ENCODE data around the gene ADAMTS12. TPM values are rescaled to one million over a fixed set of nuclear protein-coding genes. Genes with fewer than 3 reads are reported as not detected.

The ADAMTS12 gene
- total and polyA plus RNA-seq, 3 experiments from 2014 or later, result not detected

DNA sequence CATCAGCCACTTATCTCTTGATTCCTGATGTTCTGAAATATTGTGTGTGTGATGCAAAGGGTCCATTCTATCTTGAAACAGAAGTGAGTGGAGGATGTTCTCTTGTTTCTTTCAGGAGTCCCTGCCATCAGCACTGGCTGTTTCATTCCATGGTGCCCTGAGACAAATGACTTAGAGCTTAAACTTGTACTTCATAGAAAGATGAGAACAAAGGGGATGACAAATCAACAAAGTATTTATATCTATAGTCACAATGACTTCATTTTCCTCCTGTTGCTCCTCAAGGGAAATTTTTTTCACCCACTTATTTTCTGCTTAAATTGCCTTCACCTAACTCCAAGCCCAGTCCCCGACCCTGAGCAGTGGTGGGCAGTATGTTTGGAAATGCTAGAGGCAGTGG, 279.4 kb downstream of the ADAMTS12 start:
- no peaks in the 10 kb centered on the region for H3K36me3 Mint-ChIP-seq
- POLR2A ChIA-PET, result no interaction called here

GRCh38 chr5:33611877-33612276, 279.9 kb downstream of the ADAMTS12 start:
- ChIA-PET POLR2A (no interaction called here), CTCF (no interaction called here)
- H3K27ac Mint-ChIP-seq, result no peak overlapping the region
- Histone ChIP-seq H3K9me3 (ENCODE audit: low read length) (no peaks in the 10 kb centered on the region), H3K4me1 (ENCODE audit: insufficient read depth, low read length) (no peaks in the 10 kb centered on the region), H3K27ac (ENCODE audit: low read depth, low read length) (no peak overlapping the region), H3K36me3 (ENCODE audit: insufficient read depth, low read length) (no peaks in the 10 kb centered on the region), H3K27me3 (ENCODE audit: insufficient read depth, low read length, poor library complexity, severe bottlenecking) (no peaks in the 10 kb centered on the region), H3K4me3 (ENCODE audit: low read length) (no peak overlapping the region)
- no peaks in the 10 kb centered on the region for H3K36me3 Mint-ChIP-seq
- H3K9me3 Mint-ChIP-seq, result peaks cover 0 to 2% (median 0%) of the 10 kb centered on the region in 5 donors
- DNase-seq, result no peak
- H3K4me3 Mint-ChIP-seq, result no peak overlapping the region
- H3K27me3 Mint-ChIP-seq, result no peaks in the 10 kb centered on the region
- no peaks in the 10 kb centered on the region for H3K4me1 Mint-ChIP-seq

More for the DNA sequence above, 279.4 kb downstream of the ADAMTS12 start:
- Mint-ChIP-seq H3K27me3 (no peaks in the 10 kb centered on the region), H3K9me3 (peaks cover 0 to 2% (median 0%) of the 10 kb centered on the region in 5 donors), H3K27ac (no peak overlapping the region), H3K4me1 (no peaks in the 10 kb centered on the region), H3K4me3 (no peak overlapping the region)
- no peak overlapping the region for H3K4me3 ChIP-seq (ENCODE audit: low read length)
- H3K27ac ChIP-seq (ENCODE audit: low read depth, low read length), result no peak overlapping the region
- CTCF ChIA-PET, result no interaction called here
- H3K9me3 ChIP-seq (ENCODE audit: low read length), result no peaks in the 10 kb centered on the region
- H3K27me3 ChIP-seq (ENCODE audit: insufficient read depth, low read length, poor library complexity, severe bottlenecking), result no peaks in the 10 kb centered on the region
- H3K36me3 ChIP-seq (ENCODE audit: insufficient read depth, low read length), result no peaks in the 10 kb centered on the region
- no peaks in the 10 kb centered on the region for H3K4me1 ChIP-seq (ENCODE audit: insufficient read depth, low read length)
- DNase-seq, result no peak

DNA sequence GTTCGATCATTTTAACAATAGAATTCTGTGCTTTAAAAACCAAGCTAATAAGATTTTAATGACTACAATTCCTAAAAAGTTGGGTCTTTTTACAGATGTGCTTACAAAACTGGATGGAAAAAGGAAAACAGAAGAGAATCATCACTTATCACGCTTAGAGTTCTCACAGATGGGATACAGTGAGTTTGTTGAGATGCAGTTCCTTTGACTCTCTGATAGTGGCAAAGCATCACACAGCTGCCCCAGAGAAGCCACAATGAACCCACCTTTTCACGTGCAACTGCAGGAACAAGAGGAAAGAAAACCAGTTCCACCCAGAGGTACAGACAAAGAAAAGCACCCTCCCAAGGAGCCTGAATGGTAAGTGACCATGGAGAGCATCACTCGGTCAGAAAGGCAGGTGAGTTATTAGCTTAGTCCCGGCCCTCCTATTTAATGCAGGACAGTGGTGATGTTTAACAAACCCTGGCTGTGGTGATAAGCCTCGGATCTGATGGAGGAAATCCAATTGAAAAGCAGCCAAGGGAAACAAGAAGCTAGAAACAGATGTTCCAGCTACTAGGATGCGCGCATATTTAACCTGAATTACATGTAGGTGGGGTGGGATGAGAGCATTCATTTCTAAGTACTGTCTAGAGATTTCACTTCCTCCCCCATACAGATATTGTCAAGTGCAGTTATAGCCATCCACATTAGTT, 283.3 kb downstream of the ADAMTS12 start:
- no peaks in the 10 kb centered on the region for H3K27me3 Mint-ChIP-seq
- Histone ChIP-seq H3K9me3 (ENCODE audit: low read length) (no peaks in the 10 kb centered on the region), H3K36me3 (ENCODE audit: insufficient read depth, low read length) (no peaks in the 10 kb centered on the region), H3K4me3 (ENCODE audit: low read length) (no peak overlapping the region), H3K4me1 (ENCODE audit: insufficient read depth, low read length) (no peaks in the 10 kb centered on the region), H3K27ac (ENCODE audit: low read depth, low read length) (no peak overlapping the region), H3K27me3 (ENCODE audit: insufficient read depth, low read length, poor library complexity, severe bottlenecking) (no peaks in the 10 kb centered on the region)
- no peak for DNase-seq
- H3K9me3 Mint-ChIP-seq, result peaks cover 0 to 2% (median 0%) of the 10 kb centered on the region in 5 donors
- CTCF ChIA-PET, result no interaction called here
- H3K36me3 Mint-ChIP-seq, result no peaks in the 10 kb centered on the region
- H3K4me3 Mint-ChIP-seq, result no peak overlapping the region
- H3K27ac Mint-ChIP-seq, result peak overlapping the region in 1 of 8 donors; percentile 52
- POLR2A ChIA-PET, result no interaction called here
- no peaks in the 10 kb centered on the region for H3K4me1 Mint-ChIP-seq

DNA sequence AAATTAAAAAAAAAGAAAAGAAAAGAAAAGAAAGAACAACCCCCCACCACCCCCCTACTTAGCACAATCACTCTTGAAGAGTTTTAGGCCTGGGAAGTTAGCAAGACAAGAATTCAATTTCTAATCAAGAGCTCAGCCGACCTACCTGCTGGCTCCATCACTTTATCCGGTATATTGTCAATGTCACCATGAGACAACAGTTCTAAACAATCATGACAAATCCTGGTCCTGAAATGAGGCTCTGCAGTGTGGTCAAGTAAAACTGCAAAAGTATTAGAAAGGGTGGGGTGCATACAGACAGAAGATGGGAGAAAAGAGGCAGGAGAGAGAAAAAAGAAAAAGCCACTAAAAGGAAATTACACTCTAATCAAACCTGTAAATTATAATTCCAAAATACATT, 287.3 kb downstream of the ADAMTS12 start:
- Mint-ChIP-seq H3K4me3 (no peak overlapping the region), H3K36me3 (no peaks in the 10 kb centered on the region), H3K4me1 (no peaks in the 10 kb centered on the region), H3K9me3 (peaks cover 0 to 2% (median 0%) of the 10 kb centered on the region in 5 donors), H3K27me3 (no peaks in the 10 kb centered on the region), H3K27ac (no peak overlapping the region)
- no peaks in the 10 kb centered on the region for H3K36me3 ChIP-seq (ENCODE audit: insufficient read depth, low read length)
- no peak for DNase-seq
- ChIA-PET CTCF (interaction anchor here (1.4 kb wide), 1 partner anchor 331 kb away, joined by 3 read pairs; no protein-coding TSS in a partner anchor), POLR2A (no interaction called here)
- no peak overlapping the region for H3K27ac ChIP-seq (ENCODE audit: low read depth, low read length)
- H3K4me1 ChIP-seq (ENCODE audit: insufficient read depth, low read length), result no peaks in the 10 kb centered on the region
- H3K9me3 ChIP-seq (ENCODE audit: low read length), result no peaks in the 10 kb centered on the region
- H3K4me3 ChIP-seq (ENCODE audit: low read length), result no peak overlapping the region
- H3K27me3 ChIP-seq (ENCODE audit: insufficient read depth, low read length, poor library complexity, severe bottlenecking), result no peaks in the 10 kb centered on the region

DNA sequence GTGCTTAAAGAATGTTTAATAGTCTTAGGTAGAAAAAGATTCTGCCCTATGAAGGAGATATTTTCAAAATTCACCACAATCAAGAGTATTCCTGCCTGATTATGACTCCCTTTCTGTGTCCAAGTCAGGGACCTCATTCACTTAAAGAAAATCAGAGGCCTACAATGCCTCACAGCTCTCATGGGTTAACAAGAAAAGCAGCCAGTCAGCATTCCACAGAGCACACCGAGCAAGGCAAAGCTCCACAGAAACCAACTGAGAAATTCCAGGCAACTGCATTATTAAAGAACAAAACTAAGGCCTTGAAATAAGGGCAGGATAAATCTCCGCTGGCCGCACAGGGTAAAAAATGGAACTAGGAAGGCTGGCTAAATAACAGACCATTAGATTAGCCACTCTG, 289.9 kb downstream of the ADAMTS12 start:
- CTCF ChIA-PET, result no interaction called here
- H3K27ac Mint-ChIP-seq, result no peak overlapping the region
- H3K27ac ChIP-seq (ENCODE audit: low read depth, low read length), result no peak overlapping the region

GRCh38 chr5:33595303-33595702, 296.5 kb downstream of the ADAMTS12 start:
- ChIA-PET CTCF (no interaction called here), POLR2A (no interaction called here)
- H3K9me3 Mint-ChIP-seq, result peaks cover 0 to 2% (median 0%) of the 10 kb centered on the region in 5 donors
- no peaks in the 10 kb centered on the region for H3K36me3 Mint-ChIP-seq
- Histone ChIP-seq H3K9me3 (ENCODE audit: low read length) (no peaks in the 10 kb centered on the region), H3K36me3 (ENCODE audit: insufficient read depth, low read length) (no peaks in the 10 kb centered on the region), H3K4me1 (ENCODE audit: insufficient read depth, low read length) (no peaks in the 10 kb centered on the region), H3K4me3 (ENCODE audit: low read length) (no peak overlapping the region), H3K27me3 (ENCODE audit: insufficient read depth, low read length, poor library complexity, severe bottlenecking) (no peaks in the 10 kb centered on the region), H3K27ac (ENCODE audit: low read depth, low read length) (no peak overlapping the region)
- H3K27me3 Mint-ChIP-seq, result peaks cover 6 to 16% of the 10 kb centered on the region in 2 donors
- no peak overlapping the region for H3K4me3 Mint-ChIP-seq
- DNase-seq, result no peak
- no peaks in the 10 kb centered on the region for H3K4me1 Mint-ChIP-seq
- H3K27ac Mint-ChIP-seq, result no peak overlapping the region

More for the DNA sequence above, 289.9 kb downstream of the ADAMTS12 start:
- POLR2A ChIA-PET, result no interaction called here
- no peak for DNase-seq
- Mint-ChIP-seq H3K4me3 (no peak overlapping the region), H3K4me1 (no peaks in the 10 kb centered on the region), H3K36me3 (no peaks in the 10 kb centered on the region), H3K9me3 (no peaks in the 10 kb centered on the region), H3K27me3 (peaks cover 0 to 4% of the 10 kb centered on the region in 2 donors)
- no peaks in the 10 kb centered on the region for H3K27me3 ChIP-seq (ENCODE audit: insufficient read depth, low read length, poor library complexity, severe bottlenecking)
- no peaks in the 10 kb centered on the region for H3K4me1 ChIP-seq (ENCODE audit: insufficient read depth, low read length)
- H3K36me3 ChIP-seq (ENCODE audit: insufficient read depth, low read length), result no peaks in the 10 kb centered on the region
- no peaks in the 10 kb centered on the region for H3K9me3 ChIP-seq (ENCODE audit: low read length)
- no peak overlapping the region for H3K4me3 ChIP-seq (ENCODE audit: low read length)

- Histone ChIP-seq H3K27ac (ENCODE audit: low read depth, low read length) (no peak overlapping the region), H3K4me3 (ENCODE audit: low read length) (no peak overlapping the region), H3K4me1 (ENCODE audit: insufficient read depth, low read length) (no peaks in the 10 kb centered on the region), H3K9me3 (ENCODE audit: low read length) (no peaks in the 10 kb centered on the region), H3K27me3 (ENCODE audit: insufficient read depth, low read length, poor library complexity, severe bottlenecking) (no peaks in the 10 kb centered on the region), H3K36me3 (ENCODE audit: insufficient read depth, low read length) (no peaks in the 10 kb centered on the region)
- H3K9me3 Mint-ChIP-seq, result peaks cover 0 to 2% (median 0%) of the 10 kb centered on the region in 5 donors
- ChIA-PET POLR2A (no interaction called here), CTCF (no interaction called here)
- H3K27ac Mint-ChIP-seq, result no peak overlapping the region
- no peak overlapping the region for H3K4me3 Mint-ChIP-seq
- no peaks in the 10 kb centered on the region for H3K36me3 Mint-ChIP-seq
- peaks cover 8 to 14% of the 10 kb centered on the region in 2 donors for H3K27me3 Mint-ChIP-seq
- H3K4me1 Mint-ChIP-seq, result no peaks in the 10 kb centered on the region
- no peak for DNase-seq
These were observed 297.8 kb downstream of the ADAMTS12 start for GRCh38 chr5:33594006-33594405.

DNA sequence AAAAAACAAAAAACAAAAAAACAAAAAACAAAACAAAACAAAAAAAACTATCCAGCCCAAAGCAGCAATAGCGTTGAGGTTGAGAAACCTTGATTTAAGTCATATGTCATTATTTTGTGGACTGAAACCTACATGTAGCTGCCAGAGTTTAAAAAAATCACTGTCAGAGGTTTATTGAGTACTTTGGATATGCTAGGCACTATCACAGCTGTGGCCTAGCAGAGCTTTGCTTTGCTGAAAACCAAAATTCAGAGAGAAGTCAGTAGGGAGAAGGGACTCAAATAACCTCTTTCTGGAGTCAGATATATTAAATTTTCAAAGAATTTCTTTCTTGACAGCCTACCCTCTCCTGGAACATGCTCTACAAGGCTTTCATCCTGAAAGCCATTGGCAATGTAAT, 299.5 kb downstream of the ADAMTS12 start:
- Mint-ChIP-seq H3K27me3 (peaks cover 8 to 12% of the 10 kb centered on the region in 2 donors), H3K4me1 (no peaks in the 10 kb centered on the region), H3K36me3 (no peaks in the 10 kb centered on the region), H3K27ac (no peak overlapping the region), H3K9me3 (peaks cover 0 to 2% (median 0%) of the 10 kb centered on the region in 5 donors), H3K4me3 (no peak overlapping the region)
- no peaks in the 10 kb centered on the region for H3K9me3 ChIP-seq (ENCODE audit: low read length)
- no peak for DNase-seq
- H3K4me1 ChIP-seq (ENCODE audit: insufficient read depth, low read length), result no peaks in the 10 kb centered on the region
- no peaks in the 10 kb centered on the region for H3K27me3 ChIP-seq (ENCODE audit: insufficient read depth, low read length, poor library complexity, severe bottlenecking)
- POLR2A ChIA-PET, result no interaction called here
- H3K4me3 ChIP-seq (ENCODE audit: low read length), result no peak overlapping the region
- CTCF ChIA-PET, result no interaction called here
- no peak overlapping the region for H3K27ac ChIP-seq (ENCODE audit: low read depth, low read length)
- no peaks in the 10 kb centered on the region for H3K36me3 ChIP-seq (ENCODE audit: insufficient read depth, low read length)
